Hematopoietic multipotent progenitor cell (in vitro differentiated cells): ENCODE data around the gene SPOCK1. TPM values are rescaled to one million over a fixed set of nuclear protein-coding genes. Genes with fewer than 3 reads are reported as not detected.

Experiments used
- DNase-seq, 3 donors: peaks; one replicate each; pipeline ENCODE4 v3.0.0-alpha.2; 2011 to 2015; ENCODE audit warnings: low read depth in 2 of 3, low spot score in 2 of 3
- total RNA-seq: library from RNA; depleted of rRNA; stranded (reverse); fragments of >200 nt; gene quantifications from one replicate; pipeline ENCODE4 v1.2.3, GENCODE V29; 2012

Gene SPOCK1
- total RNA-seq, 1 donor = under 0.01 TPM

GRCh38 chr5:137368651-137369050, 130.5 kb downstream of the SPOCK1 start:
- no peak for DNase-seq

GRCh38 chr5:137367951-137368350, 131.2 kb downstream of the SPOCK1 start:
- DNase-seq = no peak

- no peak for DNase-seq
Observed at GRCh38 chr5:137366526-137366925, 132.6 kb downstream of the SPOCK1 start.

GRCh38 chr5:137365126-137365865, 133.8 kb downstream of the SPOCK1 start:
- no peak for DNase-seq

- DNase-seq = no peak
Observed at GRCh38 chr5:137361280-137361679, 137.8 kb downstream of the SPOCK1 start.

- no peak for DNase-seq
Observed at GRCh38 chr5:137360607-137361006, 138.5 kb downstream of the SPOCK1 start.

GRCh38 chr5:137359941-137360340, 139.2 kb downstream of the SPOCK1 start:
- DNase-seq = no peak

GRCh38 chr5:137357436-137357835, 141.7 kb downstream of the SPOCK1 start:
- no peak for DNase-seq

- no peak for DNase-seq
Observed at GRCh38 chr5:137356127-137356526, 143.0 kb downstream of the SPOCK1 start.

GRCh38 chr5:137355708-137356107, 143.4 kb downstream of the SPOCK1 start:
- no peak for DNase-seq

- no peak for DNase-seq
Observed at GRCh38 chr5:137352095-137352494, 147.0 kb downstream of the SPOCK1 start.

GRCh38 chr5:137350791-137351190, 148.3 kb downstream of the SPOCK1 start:
- DNase-seq = no peak

- no peak for DNase-seq
Observed at GRCh38 chr5:137348759-137349158, 150.4 kb downstream of the SPOCK1 start.

- no peak for DNase-seq
Observed at GRCh38 chr5:137347865-137348264, 151.3 kb downstream of the SPOCK1 start.

- DNase-seq = no peak
Observed at GRCh38 chr5:137346281-137346680, 152.8 kb downstream of the SPOCK1 start.

GRCh38 chr5:137345396-137345795, 153.7 kb downstream of the SPOCK1 start:
- DNase-seq = no peak

GRCh38 chr5:137344723-137345322, 154.3 kb downstream of the SPOCK1 start:
- DNase-seq = peak in 2 of 3 donors; percentile 23 to 50

- DNase-seq = no peak
Observed at GRCh38 chr5:137344021-137344420, 155.1 kb downstream of the SPOCK1 start.

GRCh38 chr5:137342764-137343163, 156.4 kb downstream of the SPOCK1 start:
- DNase-seq = no peak

- DNase-seq = no peak
Observed at GRCh38 chr5:137341831-137342230, 157.3 kb downstream of the SPOCK1 start.

GRCh38 chr5:137340881-137341280, 158.2 kb downstream of the SPOCK1 start:
- DNase-seq = no peak

GRCh38 chr5:137336565-137337120, 162.5 kb downstream of the SPOCK1 start:
- DNase-seq = no peak
